HL-60 (cell line): Measurements from ENCODE around the gene ATP2B3.

ENCODE experiments used
- POLR2AphosphoS5 ChIP-seq: IDR thresholded peaks from 2 replicates; pipeline ENCODE4 v1.6.1; 2012; ENCODE audit warnings: low read depth
- REST ChIP-seq: IDR thresholded peaks from 2 replicates; pipeline ENCODE4 v1.6.1; 2012; ENCODE audit warnings: low read depth; ENCODE audit not compliant: insufficient replicate concordance

GRCh38 chrX:153565996-153566580 is 48.6 kb downstream of the ATP2B3 start:
- TF ChIP-seq REST, result no peak
- TF ChIP-seq POLR2AphosphoS5, result no peak
